Measurements from ENCODE around the gene SEPTIN2. TPM values are rescaled to one million over a fixed set of nuclear protein-coding genes. Genes with fewer than 3 reads are reported as not detected.

SEPTIN2 gene
- total and polyA plus RNA-seq, 2 experiments from 2014 or later: 227 to 393 TPM

DNA sequence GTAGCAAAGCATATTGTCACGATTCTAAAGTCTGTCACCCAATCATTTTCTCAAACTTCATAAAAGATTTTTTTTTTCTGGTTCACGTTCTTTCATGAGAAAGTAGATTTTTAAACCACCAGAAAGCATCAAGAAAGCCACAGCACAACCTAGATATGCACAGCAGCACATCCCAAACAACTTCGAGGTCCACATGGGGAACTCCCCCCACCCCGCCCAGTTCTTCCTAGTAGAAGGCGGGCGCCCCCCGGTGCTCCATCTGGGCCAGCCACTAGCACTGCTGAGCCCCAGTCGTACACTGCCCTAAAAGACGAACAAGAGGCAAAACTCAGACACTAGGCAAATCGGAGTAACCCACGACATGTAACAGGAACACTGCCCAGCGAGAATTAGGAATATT, 15.7 kb upstream of the SEPTIN2 start:
- no peak overlapping the region for H2AFZ ChIP-seq
- H3K27ac Mint-ChIP-seq: no peak overlapping the region
- peak; percentile 55 for ATAC-seq

DNA sequence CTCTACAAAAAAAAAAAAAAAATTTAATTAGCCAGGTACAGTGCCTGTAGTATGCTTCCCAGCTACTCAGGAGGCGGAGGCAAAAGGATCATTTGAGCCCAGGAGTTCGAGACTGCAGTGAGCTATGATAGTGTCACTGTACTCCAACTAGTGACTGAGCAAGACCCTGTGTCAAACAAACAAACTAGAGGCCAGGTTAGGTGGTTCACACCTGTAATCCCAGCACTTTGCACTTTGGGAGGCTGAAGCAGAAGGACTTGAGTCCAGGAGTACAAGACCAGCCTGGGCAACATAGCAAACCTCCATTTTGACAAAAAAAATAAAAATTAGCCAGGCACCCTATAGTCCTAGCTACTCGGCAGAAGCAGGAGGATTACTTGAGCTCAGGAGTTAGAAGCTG, 13.6 kb upstream of the SEPTIN2 start:
- Mint-ChIP-seq H3K27me3 (ENCODE audit: insufficient read depth, low read depth, poor library complexity) (peaks cover 5% of the 10 kb centered on the region), H3K27ac (no peak overlapping the region), H3K9me3 (no peaks in the 10 kb centered on the region), H3K4me3 (no peak overlapping the region), H3K36me3 (ENCODE audit: low read depth) (peaks cover 4% of the 10 kb centered on the region; the same call in 2 of the 3 replicates), H3K4me1 (peaks cover 28% of the 10 kb centered on the region; the same call in 2 of the 3 replicates)
- H2AFZ ChIP-seq: no peak overlapping the region
- peaks cover 100% of the 10 kb centered on the region for H3K79me2 ChIP-seq (replicated peaks; ENCODE audit: insufficient read depth)
- DNase-seq (ENCODE audit: low spot score) (no peak), ATAC-seq (no peak)
- H3K4me2 ChIP-seq: no peak overlapping the region
- H3K4me3 ChIP-seq: no peak overlapping the region
- H3K36me3 ChIP-seq (ENCODE audit: insufficient read depth): no peaks in the 10 kb centered on the region
- no peaks in the 10 kb centered on the region for H3K27me3 ChIP-seq (ENCODE audit: insufficient read depth)
- no peaks in the 10 kb centered on the region for H3K9me2 ChIP-seq (ENCODE audit: insufficient read depth)
- peaks cover 71% of the 10 kb centered on the region for H4K20me1 ChIP-seq (replicated peaks; ENCODE audit: insufficient read depth)
- H3K27ac ChIP-seq (ENCODE audit: low read depth): no peak overlapping the region
- H3F3A ChIP-seq (replicated peaks; ENCODE audit: low read depth): no peaks in the 10 kb centered on the region
- H3K4me1 ChIP-seq (ENCODE audit: insufficient read depth): peaks cover 2% of the 10 kb centered on the region
- TF ChIP-seq, protein P1, sequence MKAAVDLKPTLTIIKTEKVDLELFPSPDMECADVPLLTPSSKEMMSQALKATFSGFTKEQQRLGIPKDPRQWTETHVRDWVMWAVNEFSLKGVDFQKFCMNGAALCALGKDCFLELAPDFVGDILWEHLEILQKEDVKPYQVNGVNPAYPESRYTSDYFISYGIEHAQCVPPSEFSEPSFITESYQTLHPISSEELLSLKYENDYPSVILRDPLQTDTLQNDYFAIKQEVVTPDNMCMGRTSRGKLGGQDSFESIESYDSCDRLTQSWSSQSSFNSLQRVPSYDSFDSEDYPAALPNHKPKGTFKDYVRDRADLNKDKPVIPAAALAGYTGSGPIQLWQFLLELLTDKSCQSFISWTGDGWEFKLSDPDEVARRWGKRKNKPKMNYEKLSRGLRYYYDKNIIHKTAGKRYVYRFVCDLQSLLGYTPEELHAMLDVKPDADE (IDR thresholded peaks at IDR 0.05): no peak
- TF ChIP-seq CREB1 (CRISPR knock-in tag; IDR thresholded peaks at IDR 0.05; ENCODE audit: low read depth) (no peak), EZH2phosphoT487 (IDR thresholded peaks at IDR 0.05; ENCODE audit: unreplicated experiment) (no peak), ZNF331 (CRISPR knock-in tag; IDR thresholded peaks at IDR 0.05; ENCODE audit: low read depth) (no peak), NANOG (IDR thresholded peaks at IDR 0.05; ENCODE audit: borderline replicate concordance) (no peak)
- TF ChIP-seq, protein P2, sequence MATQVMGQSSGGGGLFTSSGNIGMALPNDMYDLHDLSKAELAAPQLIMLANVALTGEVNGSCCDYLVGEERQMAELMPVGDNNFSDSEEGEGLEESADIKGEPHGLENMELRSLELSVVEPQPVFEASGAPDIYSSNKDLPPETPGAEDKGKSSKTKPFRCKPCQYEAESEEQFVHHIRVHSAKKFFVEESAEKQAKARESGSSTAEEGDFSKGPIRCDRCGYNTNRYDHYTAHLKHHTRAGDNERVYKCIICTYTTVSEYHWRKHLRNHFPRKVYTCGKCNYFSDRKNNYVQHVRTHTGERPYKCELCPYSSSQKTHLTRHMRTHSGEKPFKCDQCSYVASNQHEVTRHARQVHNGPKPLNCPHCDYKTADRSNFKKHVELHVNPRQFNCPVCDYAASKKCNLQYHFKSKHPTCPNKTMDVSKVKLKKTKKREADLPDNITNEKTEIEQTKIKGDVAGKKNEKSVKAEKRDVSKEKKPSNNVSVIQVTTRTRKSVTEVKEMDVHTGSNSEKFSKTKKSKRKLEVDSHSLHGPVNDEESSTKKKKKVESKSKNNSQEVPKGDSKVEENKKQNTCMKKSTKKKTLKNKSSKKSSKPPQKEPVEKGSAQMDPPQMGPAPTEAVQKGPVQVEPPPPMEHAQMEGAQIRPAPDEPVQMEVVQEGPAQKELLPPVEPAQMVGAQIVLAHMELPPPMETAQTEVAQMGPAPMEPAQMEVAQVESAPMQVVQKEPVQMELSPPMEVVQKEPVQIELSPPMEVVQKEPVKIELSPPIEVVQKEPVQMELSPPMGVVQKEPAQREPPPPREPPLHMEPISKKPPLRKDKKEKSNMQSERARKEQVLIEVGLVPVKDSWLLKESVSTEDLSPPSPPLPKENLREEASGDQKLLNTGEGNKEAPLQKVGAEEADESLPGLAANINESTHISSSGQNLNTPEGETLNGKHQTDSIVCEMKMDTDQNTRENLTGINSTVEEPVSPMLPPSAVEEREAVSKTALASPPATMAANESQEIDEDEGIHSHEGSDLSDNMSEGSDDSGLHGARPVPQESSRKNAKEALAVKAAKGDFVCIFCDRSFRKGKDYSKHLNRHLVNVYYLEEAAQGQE (IDR thresholded peaks at IDR 0.05; ENCODE audit: unreplicated experiment): no peak

More for the DNA sequence above, 15.7 kb upstream of the SEPTIN2 start:
- H3K9me3 Mint-ChIP-seq: no peaks in the 10 kb centered on the region
- H3K79me2 ChIP-seq (replicated peaks; ENCODE audit: insufficient read depth): peaks cover 100% of the 10 kb centered on the region
- peaks cover 4% of the 10 kb centered on the region; the same call in 2 of the 3 replicates for H3K36me3 Mint-ChIP-seq (ENCODE audit: low read depth)
- H3K4me2 ChIP-seq: no peak overlapping the region
- TF ChIP-seq, protein P1 (IDR thresholded peaks at IDR 0.05): no peak
- TF ChIP-seq CREB1 (CRISPR knock-in tag; IDR thresholded peaks at IDR 0.05; ENCODE audit: low read depth) (no peak), ZNF114 (CRISPR knock-in tag; IDR thresholded peaks at IDR 0.05) (no peak)
- TF ChIP-seq, protein P2 (IDR thresholded peaks at IDR 0.05; ENCODE audit: unreplicated experiment): no peak
- TF ChIP-seq, protein P3, sequence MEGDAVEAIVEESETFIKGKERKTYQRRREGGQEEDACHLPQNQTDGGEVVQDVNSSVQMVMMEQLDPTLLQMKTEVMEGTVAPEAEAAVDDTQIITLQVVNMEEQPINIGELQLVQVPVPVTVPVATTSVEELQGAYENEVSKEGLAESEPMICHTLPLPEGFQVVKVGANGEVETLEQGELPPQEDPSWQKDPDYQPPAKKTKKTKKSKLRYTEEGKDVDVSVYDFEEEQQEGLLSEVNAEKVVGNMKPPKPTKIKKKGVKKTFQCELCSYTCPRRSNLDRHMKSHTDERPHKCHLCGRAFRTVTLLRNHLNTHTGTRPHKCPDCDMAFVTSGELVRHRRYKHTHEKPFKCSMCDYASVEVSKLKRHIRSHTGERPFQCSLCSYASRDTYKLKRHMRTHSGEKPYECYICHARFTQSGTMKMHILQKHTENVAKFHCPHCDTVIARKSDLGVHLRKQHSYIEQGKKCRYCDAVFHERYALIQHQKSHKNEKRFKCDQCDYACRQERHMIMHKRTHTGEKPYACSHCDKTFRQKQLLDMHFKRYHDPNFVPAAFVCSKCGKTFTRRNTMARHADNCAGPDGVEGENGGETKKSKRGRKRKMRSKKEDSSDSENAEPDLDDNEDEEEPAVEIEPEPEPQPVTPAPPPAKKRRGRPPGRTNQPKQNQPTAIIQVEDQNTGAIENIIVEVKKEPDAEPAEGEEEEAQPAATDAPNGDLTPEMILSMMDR (conservative IDR thresholded peaks at IDR 0.05; ENCODE audit: low read depth in 2 of 2): peak; percentile 23 to 49
- H3K27ac ChIP-seq (ENCODE audit: low read depth): no peak overlapping the region
- peaks cover 81% of the 10 kb centered on the region for H4K20me1 ChIP-seq (replicated peaks; ENCODE audit: insufficient read depth)
- peaks cover 5% of the 10 kb centered on the region for H3K27me3 Mint-ChIP-seq (ENCODE audit: insufficient read depth, low read depth, poor library complexity)
- no peaks in the 10 kb centered on the region for H3K27me3 ChIP-seq (ENCODE audit: insufficient read depth)
- H3K4me1 Mint-ChIP-seq: peaks cover 31% of the 10 kb centered on the region; the same call in 2 of the 3 replicates
- H3K4me3 Mint-ChIP-seq: no peak overlapping the region
- peaks cover 3% of the 10 kb centered on the region; the same call in 1 of the 2 replicates for H3F3A ChIP-seq (replicated peaks; ENCODE audit: low read depth)
- no peaks in the 10 kb centered on the region; the same call in 1 of the 2 replicates for H3K4me1 ChIP-seq (ENCODE audit: insufficient read depth)
- peak; percentile 52 for DNase-seq (ENCODE audit: low spot score)
- H3K36me3 ChIP-seq (ENCODE audit: insufficient read depth): no peaks in the 10 kb centered on the region
- no peaks in the 10 kb centered on the region for H3K9me2 ChIP-seq (ENCODE audit: insufficient read depth)
- no peak overlapping the region for H3K4me3 ChIP-seq

All from GM23338 (cell line).